OCI-LY7 (cell line): ENCODE measurements around the gene CARMIL1. TPM values are rescaled to one million over a fixed set of nuclear protein-coding genes. Genes with fewer than 3 reads are reported as not detected.
A peak's percentile ranks its signal among the peaks of the same experiment; 100 is the strongest.

Experiments
- BruUV-seq: library from RNA; stranded (reverse); fragments of 400-500 nt; replicated peaks from 2 replicates; lab custom pipeline; 2021; lab: Mats Ljungman, UMichigan
- CTCF ChIA-PET: fragments of 300-600 bp; sonication (Branson Sonifier 250); formaldehyde crosslinking; loops from one replicate; lab custom pipeline; 2022; ENCODE audit warnings: antibody characterized with exemption; ENCODE audit not compliant: unreplicated experiment; lab: Charles Lee
- POLR2A ChIA-PET: fragments of 300-600 bp; sonication (Branson Sonifier 250); formaldehyde crosslinking; loops from one replicate; lab custom pipeline; 2022; ENCODE audit warnings: antibody characterized with exemption; lab: Charles Lee
- DNase-seq: peaks from one replicate; pipeline ENCODE4 v3.0.0-alpha.2; 2015; ENCODE audit warnings: low spot score
- H2AFZ ChIP-seq: fragments of 200-600 bp; sonication (generic), shearing (Covaris generic); 2 replicates; pipeline ENCODE4 v1.6.1; 2014; ENCODE audit warnings: mild to moderate bottlenecking, antibody characterized with exemption, low read length, moderate library complexity
- H3K27ac ChIP-seq: fragments of 200-600 bp; sonication (generic); 2 replicates; pipeline ENCODE4 v1.5.1; 2014; ENCODE audit warnings: mixed run types, low read depth, mild to moderate bottlenecking, moderate library complexity, low read length, inconsistent platforms; ENCODE audit not compliant: poor library complexity, severe bottlenecking
- H3K36me3 ChIP-seq: fragments of 200-600 bp; sonication (generic); 2 replicates; pipeline ENCODE4 v1.6.1; 2014; ENCODE audit warnings: mild to moderate bottlenecking, antibody characterized with exemption, low read length, moderate library complexity, mixed read lengths; ENCODE audit not compliant: insufficient read depth
- H3K4me1 ChIP-seq: fragments of 200-600 bp; sonication (generic); 2 replicates; pipeline ENCODE4 v1.5.1; 2014; ENCODE audit warnings: mild to moderate bottlenecking, low read length; ENCODE audit not compliant: insufficient read depth, poor library complexity, severe bottlenecking
- H3K4me2 ChIP-seq: fragments of 200-600 bp; sonication (generic); 2 replicates; pipeline ENCODE4 v1.6.1; 2014; ENCODE audit warnings: mild to moderate bottlenecking, low read length
- H3K4me3 ChIP-seq: fragments of 200-600 bp; sonication (generic); 2 replicates; pipeline ENCODE4 v1.5.1; 2014; ENCODE audit warnings: mild to moderate bottlenecking, low read depth, low read length; ENCODE audit not compliant: poor library complexity, severe bottlenecking
- H3K79me2 ChIP-seq: fragments of 200-600 bp; sonication (generic); 2 replicates; pipeline ENCODE4 v1.6.1; 2016; ENCODE audit warnings: low read depth, mild to moderate bottlenecking, low read length, moderate library complexity, mixed read lengths; ENCODE audit not compliant: insufficient read depth
- H3K9me2 ChIP-seq: fragments of 200-600 bp; sonication (generic); 2 replicates; pipeline ENCODE4 v1.6.1; 2016; ENCODE audit warnings: mild to moderate bottlenecking, low read length, mixed read lengths; ENCODE audit not compliant: insufficient read depth
- H3K9me3 ChIP-seq: fragments of 200-600 bp; sonication (generic); 2 replicates; pipeline ENCODE4 v1.6.1; 2014; ENCODE audit warnings: mild to moderate bottlenecking, mixed run types, low read length, mixed read lengths
- H4K20me1 ChIP-seq: fragments of 200-600 bp; sonication (generic); 2 replicates; pipeline ENCODE4 v1.6.1; 2014; ENCODE audit warnings: mild to moderate bottlenecking, antibody characterized with exemption, low read length, moderate library complexity, mixed read lengths; ENCODE audit not compliant: insufficient read depth
- CTCF ChIP-seq: fragments of 200-600 bp; sonication (generic); conservative IDR thresholded peaks from 2 replicates; pipeline ENCODE4 v1.5.1; 2014; ENCODE audit warnings: mild to moderate bottlenecking, antibody characterized with exemption, low read length, moderate library complexity, mixed read lengths
- EZH2phosphoT487 ChIP-seq: fragments of 200-600 bp; sonication (generic); IDR thresholded peaks from 2 replicates; pipeline ENCODE4 v1.6.1; 2018; ENCODE audit warnings: low read depth, borderline replicate concordance, mild to moderate bottlenecking, mixed run types, antibody characterized with exemption, low read length, moderate library complexity, mixed read lengths
- intact Hi-C: fragments of 100-400 bp; cut with micrococcal nuclease; formaldehyde crosslinking; loops from one replicate; pipeline ENCODE4 v1.10.0; 2022; ENCODE audit not compliant: unreplicated experiment
- total RNA-seq, 2 experiments: library from RNA; depleted of rRNA in 1 of 2; stranded (reverse); fragments of >200 nt in 1 of 2; shearing (Covaris generic) in 1 of 2; gene quantifications; 2 replicates each; pipeline ENCODE4 v1.2.3, GENCODE V29; 2014 to 2022

The CARMIL1 gene
- total RNA-seq, 2 experiments from 2014 or later, result 25.5 to 40.1 TPM

GRCh38 chr6:25365154-25365553, 86.0 kb downstream of the CARMIL1 start:
- Histone ChIP-seq H4K20me1 (no peaks in the 10 kb centered on the region), H3K4me3 (no peak overlapping the region), H3K36me3 (no peaks in the 10 kb centered on the region), H2AFZ (no peak overlapping the region), H3K4me1 (peaks cover 100% of the 10 kb centered on the region), H3K27ac (peak overlapping the region; percentile 87), H3K79me2 (peaks cover 100% of the 10 kb centered on the region), H3K9me3 (no peaks in the 10 kb centered on the region), H3K9me2 (no peaks in the 10 kb centered on the region), H3K4me2 (peak overlapping the region; percentile 70; the same call in 1 of the 2 replicates)
- ChIA-PET CTCF (interaction anchor here (0.6 kb wide), 1 partner anchor 47 kb away, joined by 6 read pairs; no protein-coding TSS in a partner anchor), POLR2A (interaction anchor here (0.9 to 10.8 kb wide), 8 partner anchors 9 to 87 kb away, joined by 3 to 131 read pairs (median 6); partner anchors contain the start of gene CARMIL1)
- TF ChIP-seq CTCF, result no peak
- no peak for TF ChIP-seq EZH2phosphoT487
- no TSS peak for BruUV-seq
- intact Hi-C loops, result no loop called here
- no peak for DNase-seq

GRCh38 chr6:25366903-25367545, 87.8 kb downstream of the CARMIL1 start:
- H3K36me3 ChIP-seq, result no peaks in the 10 kb centered on the region; the same call in 1 of the 2 replicates
- H3K9me2 ChIP-seq, result no peaks in the 10 kb centered on the region
- intact Hi-C loops, result loop anchor here (1.0 kb wide), 3 partner anchors 10 to 88 kb away; partner anchors contain the start of gene CARMIL1
- peaks cover 6% of the 10 kb centered on the region; the same call in 1 of the 2 replicates for H3K9me3 ChIP-seq
- peak overlapping the region; percentile 87 for H3K27ac ChIP-seq
- peak overlapping the region; percentile 65 for H3K4me3 ChIP-seq
- TF ChIP-seq CTCF (no peak; the same call in 1 of the 2 replicates), EZH2phosphoT487 (no peak)
- BruUV-seq, result no TSS peak
- H2AFZ ChIP-seq, result peak overlapping the region; percentile 47; the same call in 1 of the 2 replicates
- DNase-seq, result peak; percentile 63
- no peaks in the 10 kb centered on the region for H4K20me1 ChIP-seq
- CTCF ChIA-PET, result interaction anchor here (0.6 kb wide), 1 partner anchor 101 kb away, joined by 3 read pairs; no protein-coding TSS in a partner anchor
- H3K79me2 ChIP-seq, result peaks cover 100% of the 10 kb centered on the region
- peak overlapping the region; percentile 95 for H3K4me2 ChIP-seq
- H3K4me1 ChIP-seq, result peaks cover 98% of the 10 kb centered on the region
- POLR2A ChIA-PET, result interaction anchor here (0.6 to 10.8 kb wide), 18 partner anchors 10 to 806 kb away, joined by 3 to 131 read pairs (median 5); partner anchors contain the start of gene CARMIL1
